K562 treated with DMSO at 1 percent for 12 hours (cell line): Measurements from ENCODE around the gene AGO4. TPM values are rescaled to one million over a fixed set of nuclear protein-coding genes. Genes with fewer than 3 reads are reported as not detected.

Experiments
- total RNA-seq: library from RNA; unstranded; fragments of 300-600 nt; gene quantifications from 2 replicates; pipeline ENCODE4 v1.2.3, GENCODE V29; 2022; ENCODE audit not compliant: insufficient read depth

AGO4 gene
- total RNA-seq: 3.1 and 11.2 TPM in 2 replicates

DNA sequence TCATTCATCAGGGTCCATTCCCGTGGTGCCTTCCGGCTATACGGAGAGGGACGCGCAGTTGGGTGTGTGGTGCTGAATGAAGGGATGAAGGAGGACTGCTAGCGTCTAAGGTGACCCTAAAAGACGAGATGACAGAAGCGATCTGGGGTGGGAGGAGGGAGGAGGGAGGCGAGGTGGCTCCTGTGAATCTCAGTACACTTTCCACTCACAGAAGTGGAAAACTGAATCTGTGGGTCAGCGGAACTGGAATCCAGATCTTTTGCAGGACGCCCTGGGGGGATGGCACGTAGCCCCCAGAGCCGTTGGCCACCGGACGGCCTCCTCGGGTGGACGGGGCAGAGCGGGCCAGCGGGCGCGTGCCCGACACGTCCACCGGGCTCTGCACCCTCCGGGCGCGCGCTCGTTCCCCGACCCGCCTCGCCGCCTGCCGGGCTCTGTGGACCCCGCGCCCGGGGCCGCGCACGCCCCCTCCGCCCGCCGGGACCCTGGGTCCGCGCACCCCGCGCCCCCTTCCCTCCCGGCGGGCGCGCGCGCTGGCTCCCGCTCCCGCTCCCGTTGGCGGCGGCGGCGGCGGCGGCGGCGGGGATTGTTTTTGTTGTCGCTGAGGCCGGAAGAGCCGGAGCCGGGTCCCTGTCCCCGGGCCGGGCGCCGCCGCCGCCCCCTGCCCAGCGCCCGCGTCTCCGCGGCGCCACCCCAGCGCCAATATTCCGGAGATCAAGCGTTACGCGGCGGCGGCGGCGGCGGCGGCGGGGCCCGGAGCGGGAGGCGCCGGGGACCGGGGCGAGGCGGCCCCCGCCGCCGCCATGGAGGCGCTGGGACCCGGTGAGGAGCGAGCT, at the start of gene AGO4:
AGO4 (plus strand) TSS at position 403 of the 836 bp plus-strand sequence; CDS start at position 804, 401 bp downstream.

DNA sequence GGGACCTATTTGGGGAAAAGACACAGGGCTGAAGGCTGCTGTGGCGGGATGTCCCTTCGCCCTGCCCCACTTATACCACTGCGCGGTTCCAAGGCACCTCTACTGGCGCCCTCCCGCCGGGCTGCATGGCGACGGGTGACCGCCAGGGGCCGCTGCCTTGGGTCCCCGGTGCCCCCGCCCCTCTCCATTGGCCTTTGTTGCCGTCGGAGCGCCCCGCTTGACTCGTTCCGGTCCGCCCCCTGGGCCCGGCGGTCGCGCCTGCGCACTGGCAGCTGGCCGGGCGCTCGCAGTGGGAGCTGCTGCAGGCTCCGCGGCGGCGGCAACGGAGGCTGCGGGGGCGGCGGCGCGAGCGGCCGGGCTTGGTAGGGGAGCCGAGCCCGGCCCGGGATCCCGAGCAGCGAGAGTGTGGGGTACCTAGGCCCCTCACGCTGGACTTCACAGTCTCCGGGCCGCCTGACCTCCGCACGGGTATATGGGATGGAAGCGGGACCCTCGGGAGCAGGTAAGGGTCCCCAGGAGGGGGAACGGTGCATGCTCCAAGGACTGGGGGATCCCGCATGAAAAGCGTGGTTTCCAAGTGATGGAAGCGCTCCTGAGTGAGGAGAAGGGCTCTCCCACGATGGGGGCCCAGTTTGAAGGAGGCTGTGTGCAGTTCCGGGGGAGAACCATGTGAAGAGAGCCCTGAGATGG, 75.3 kb downstream of the AGO4 start, which contains the start of gene AGO1:
AGO1 (plus strand) TSS at position 265 of the 690 bp plus-strand sequence; CDS start at position 478, 213 bp downstream.

Other genes starting within 250 kb of the AGO4 start
- 0.38 and 0.77 TPM in 2 replicates for gene TFAP2E, start 234.7 kb upstream of the AGO4 start, total RNA-seq
- 76.4 and 105 TPM in 2 replicates for gene PSMB2, start 166.5 kb upstream of the AGO4 start, total RNA-seq
- 14.8 and 24.8 TPM in 2 replicates for gene C1orf216, start 89.1 kb upstream of the AGO4 start, total RNA-seq
- gene CLSPN, start 38.0 kb upstream of the AGO4 start, total RNA-seq: 25.7 and 53.4 TPM in 2 replicates
- gene AGO1, start 75.2 kb downstream of the AGO4 start, total RNA-seq: 3.3 and 16.7 TPM in 2 replicates
- gene AGO3, start 123.1 kb downstream of the AGO4 start, total RNA-seq: 3.0 and 9.6 TPM in 2 replicates